ENCODE results near the gene ATP10D. TPM values are rescaled to one million over a fixed set of nuclear protein-coding genes. Genes with fewer than 3 reads are reported as not detected.

Gene ATP10D
- total RNA-seq, 1 experiment from 2014 or later = 3.8 TPM

GRCh38 chr4:47598896-47599295, 113.8 kb downstream of the ATP10D start:
- no peaks in the 10 kb centered on the region for H3K79me1 ChIP-seq (ENCODE audit: insufficient read depth, low read depth, low read length, poor library complexity, severe bottlenecking)
- H2AK5ac ChIP-seq (ENCODE audit: insufficient read length, low read length) = no peak overlapping the region
- H4K8ac ChIP-seq (replicated peaks; ENCODE audit: insufficient read length, low read depth, low read length) = no peak overlapping the region
- Mint-ChIP-seq H3K9me3 (no peaks in the 10 kb centered on the region; a peak in 1 of 5 replicates), H3K4me3 (no peak overlapping the region), H3K27ac (no peak overlapping the region), H3K27me3 (ENCODE audit: low read depth) (no peaks in the 10 kb centered on the region), H3K4me1 (no peaks in the 10 kb centered on the region), H3K36me3 (ENCODE audit: insufficient read depth in 1 of 3, low read depth in 3 of 3) (no peaks in the 10 kb centered on the region)
- no peak overlapping the region for H3K14ac ChIP-seq (ENCODE audit: insufficient read depth, low read length)
- H3K4me2 ChIP-seq (ENCODE audit: insufficient read depth, insufficient read length, low read length) = no peak overlapping the region
- no peak overlapping the region for H2BK20ac ChIP-seq (ENCODE audit: low read depth, low read length, poor library complexity, severe bottlenecking)
- no peak overlapping the region for H3K4ac ChIP-seq (ENCODE audit: low read depth, low read length)
- no CpG with 5 or more reads among the region's 3 CpGs for WGBS (ENCODE audit: extremely low coverage, insufficient read length, low lambda C conversion rate)
- H3K27me3 ChIP-seq (ENCODE audit: insufficient read depth, low read length) = no peaks in the 10 kb centered on the region
- H3K9ac ChIP-seq (ENCODE audit: extremely low read depth, insufficient read length, low read length) = no peak overlapping the region
- no peak overlapping the region for H4K91ac ChIP-seq (ENCODE audit: insufficient read length, low read depth, low read length)
- no peak overlapping the region for H3K56ac ChIP-seq (ENCODE audit: insufficient read length, low read depth, low read length)
- H3K18ac ChIP-seq (ENCODE audit: insufficient read length, low read depth, low read length) = no peak overlapping the region
- no peaks in the 10 kb centered on the region for H3K9me3 ChIP-seq (ENCODE audit: control insufficient read depth, low read depth, low read length)
- no peak overlapping the region for H3T11ph ChIP-seq (ENCODE audit: low read length)
- no peak overlapping the region for H2BK5ac ChIP-seq (ENCODE audit: insufficient read length, low read length)
- no peaks in the 10 kb centered on the region for H3K23me2 ChIP-seq (ENCODE audit: insufficient read length, low read depth, low read length, poor library complexity, severe bottlenecking)
- H3K4me1 ChIP-seq (ENCODE audit: insufficient read depth, low read length) = no peaks in the 10 kb centered on the region
- H2BK12ac ChIP-seq (ENCODE audit: insufficient read length, low read depth, low read length) = no peak overlapping the region
- H2AFZ ChIP-seq (ENCODE audit: low read length) = no peak overlapping the region
- no peaks in the 10 kb centered on the region for H3K79me2 ChIP-seq (ENCODE audit: insufficient read depth, low read length)
- no peak overlapping the region for H2BK15ac ChIP-seq (ENCODE audit: low read depth, low read length)
- no peak overlapping the region for H2BK120ac ChIP-seq (ENCODE audit: low read depth, low read length, poor library complexity, severe bottlenecking)
- no peak for DNase-seq
- no peak overlapping the region for H3K23ac ChIP-seq (ENCODE audit: insufficient read length, low read depth, low read length)
- TF ChIP-seq CTCF (conservative IDR thresholded peaks at IDR 0.05) = no peak
- H4K20me1 ChIP-seq (ENCODE audit: control insufficient read depth, insufficient read depth, insufficient read length) = no peaks in the 10 kb centered on the region
- H3K27ac ChIP-seq (ENCODE audit: insufficient read length, low read depth, low read length) = no peak overlapping the region
- H4K5ac ChIP-seq (ENCODE audit: insufficient read length, low read depth, low read length) = no peak overlapping the region
